GM12874 (cell line): ENCODE data around the gene RPP25L.

Experiments used
- CTCF ChIP-seq: IDR thresholded peaks from 2 replicates; pipeline ENCODE4 v1.5.1; 2011; ENCODE audit warnings: low read depth, mild to moderate bottlenecking, control low read depth, low read length, moderate library complexity; ENCODE audit not compliant: insufficient read depth

RPP25L gene

GRCh38 chr9:34647084-34647403 is 35.1 kb upstream of the RPP25L start:
- TF ChIP-seq CTCF: no peak

GRCh38 chr9:34646211-34647083 is 34.5 kb upstream of the RPP25L start, which contains the start of gene GALT:
GALT (plus strand) TSS chr9:34646675; CDS start chr9:34646705, 30 bp downstream.
- peak; percentile 66 for TF ChIP-seq CTCF

GRCh38 chr9:34644766-34645314 is 32.9 kb upstream of the RPP25L start:
- TF ChIP-seq CTCF: no peak

- no peak for TF ChIP-seq CTCF
Measured at GRCh38 chr9:34642679-34643078, 30.8 kb upstream of the RPP25L start.

GRCh38 chr9:34638138-34638445 is 26.2 kb upstream of the RPP25L start:
- TF ChIP-seq CTCF: no peak

GRCh38 chr9:34637356-34638137 is 25.6 kb upstream of the RPP25L start, which contains the start of gene SIGMAR1:
SIGMAR1 (minus strand) TSS chr9:34637787; CDS start chr9:34637697, 90 bp downstream.
- no peak for TF ChIP-seq CTCF

- no peak for TF ChIP-seq CTCF
Measured at GRCh38 chr9:34636791-34637355, 25.0 kb upstream of the RPP25L start.
